Activated CD8-positive, alpha-beta T cell treated with anti-CD3 and anti-CD28 coated beads, Interleukin-2, amount 10 ng/mL, durations not matched to agents 7 days and 5 days (primary cell): ENCODE data around the gene AKR1E2. TPM values are rescaled to one million over a fixed set of nuclear protein-coding genes. Genes with fewer than 3 reads are reported as not detected.

Source experiments
- ATAC-seq: fragments of 150-1000 bp; cut with Tn5 transposase; one replicate; pipeline ENCODE4 v1.10.0; 2021; ENCODE audit warnings: moderate library complexity
- CTCF ChIA-PET: fragments of 350-600 bp; sonication (Branson Sonifier 250); formaldehyde crosslinking; loops from one replicate; lab custom pipeline; 2021; ENCODE audit warnings: antibody characterized with exemption; lab: Charles Lee
- POLR2A ChIA-PET: fragments of 350-600 bp; sonication (Branson Sonifier 250); formaldehyde crosslinking; loops from one replicate; lab custom pipeline; 2021; ENCODE audit warnings: antibody characterized with exemption; lab: Charles Lee
- DNase-seq: peaks from one replicate; pipeline ENCODE4 v3.0.0-alpha.2; 2020
- H3K27ac Mint-ChIP-seq: one replicate; pipeline ENCODE4 v1.8.0; 2021; ENCODE audit warnings: mild to moderate bottlenecking, mixed read lengths
- H3K27me3 Mint-ChIP-seq: one replicate; pipeline ENCODE4 v1.8.0; 2021; ENCODE audit warnings: low read depth, mixed read lengths
- H3K36me3 Mint-ChIP-seq: one replicate; pipeline ENCODE4 v1.8.0; 2021; ENCODE audit warnings: low read depth, mixed read lengths
- H3K4me1 Mint-ChIP-seq: one replicate; pipeline ENCODE4 v1.8.0; 2021; ENCODE audit warnings: low read depth, mixed read lengths
- H3K4me3 Mint-ChIP-seq: one replicate; pipeline ENCODE4 v1.8.0; 2021; ENCODE audit warnings: mild to moderate bottlenecking, mixed read lengths
- H3K9me3 Mint-ChIP-seq: one replicate; pipeline ENCODE4 v1.8.0; 2022; ENCODE audit warnings: mixed read lengths; ENCODE audit not compliant: insufficient read depth
- total RNA-seq, 2 experiments: library from RNA; stranded (reverse); gene quantifications; one replicate each; pipeline ENCODE4 v1.2.3, GENCODE V29; 2021

AKR1E2 gene
- total RNA-seq, 2 experiments from 2014 or later: 6.5 to 8.9 TPM

- H3K27me3 Mint-ChIP-seq: no peaks in the 10 kb centered on the region
- ChIA-PET POLR2A (no interaction called here), CTCF (no interaction called here)
- H3K4me1 Mint-ChIP-seq: peaks cover 6% of the 10 kb centered on the region
- H3K4me3 Mint-ChIP-seq: no peak overlapping the region
- no peak overlapping the region for H3K27ac Mint-ChIP-seq
- ATAC-seq (no peak), DNase-seq (no peak)
- H3K9me3 Mint-ChIP-seq: no peaks in the 10 kb centered on the region
- no peaks in the 10 kb centered on the region for H3K36me3 Mint-ChIP-seq
Measured at GRCh38 chr10:4845766-4846165, 19.8 kb downstream of the AKR1E2 start.

GRCh38 chr10:4846775-4847174 lies 20.8 kb downstream of the AKR1E2 start:
- H3K4me1 Mint-ChIP-seq: peaks cover 6% of the 10 kb centered on the region
- H3K27ac Mint-ChIP-seq: no peak overlapping the region
- no peak overlapping the region for H3K4me3 Mint-ChIP-seq
- DNase-seq: no peak
- ATAC-seq: no peak
- H3K36me3 Mint-ChIP-seq: no peaks in the 10 kb centered on the region
- no peaks in the 10 kb centered on the region for H3K9me3 Mint-ChIP-seq
- ChIA-PET CTCF (interaction anchor here (1.2 to 4.3 kb wide), 2 partner anchors 9 to 22 kb away, joined by 3 to 61 read pairs; no protein-coding TSS in a partner anchor), POLR2A (no interaction called here)
- no peaks in the 10 kb centered on the region for H3K27me3 Mint-ChIP-seq

- Mint-ChIP-seq H3K9me3 (no peaks in the 10 kb centered on the region), H3K36me3 (no peaks in the 10 kb centered on the region), H3K4me1 (peaks cover 6% of the 10 kb centered on the region), H3K27ac (no peak overlapping the region), H3K4me3 (no peak overlapping the region), H3K27me3 (no peaks in the 10 kb centered on the region)
- POLR2A ChIA-PET: no interaction called here
- no peak for DNase-seq
- ATAC-seq: no peak
- CTCF ChIA-PET: interaction anchor here (1.2 to 5.6 kb wide), 6 partner anchors 10 to 587 kb away, joined by 3 to 82 read pairs (median 31); no protein-coding TSS in a partner anchor
Measured at GRCh38 chr10:4847561-4848355, 21.8 kb downstream of the AKR1E2 start.

- POLR2A ChIA-PET: no interaction called here
- DNase-seq (no peak), ATAC-seq (no peak)
- no peak overlapping the region for H3K4me3 Mint-ChIP-seq
- H3K9me3 Mint-ChIP-seq: no peaks in the 10 kb centered on the region
- H3K27me3 Mint-ChIP-seq: no peaks in the 10 kb centered on the region
- peaks cover 6% of the 10 kb centered on the region for H3K4me1 Mint-ChIP-seq
- H3K27ac Mint-ChIP-seq: no peak overlapping the region
- CTCF ChIA-PET: interaction anchor here (1.1 to 5.6 kb wide), 15 partner anchors 11 to 774 kb away, joined by 3 to 82 read pairs (median 17); partner anchors contain the start of gene AKR1C3
- no peaks in the 10 kb centered on the region for H3K36me3 Mint-ChIP-seq
Measured at GRCh38 chr10:4848356-4849041, 22.5 kb downstream of the AKR1E2 start.

- ATAC-seq: no peak
- no peaks in the 10 kb centered on the region for H3K36me3 Mint-ChIP-seq
- peaks cover 6% of the 10 kb centered on the region for H3K4me1 Mint-ChIP-seq
- ChIA-PET POLR2A (no interaction called here), CTCF (interaction anchor here (0.6 to 5.6 kb wide), 45 partner anchors 11 to 774 kb away, joined by 3 to 82 read pairs (median 5); partner anchors contain the start of genes AKR1C3 and NET1)
- H3K9me3 Mint-ChIP-seq: no peaks in the 10 kb centered on the region
- no peak overlapping the region for H3K4me3 Mint-ChIP-seq
- DNase-seq: no peak
- H3K27ac Mint-ChIP-seq: no peak overlapping the region
- H3K27me3 Mint-ChIP-seq: no peaks in the 10 kb centered on the region
Measured at GRCh38 chr10:4849042-4849402, 23.0 kb downstream of the AKR1E2 start.

- H3K4me1 Mint-ChIP-seq: peaks cover 6% of the 10 kb centered on the region
- no peaks in the 10 kb centered on the region for H3K36me3 Mint-ChIP-seq
- ATAC-seq (peak; percentile 93), DNase-seq (peak; percentile 91)
- no peaks in the 10 kb centered on the region for H3K27me3 Mint-ChIP-seq
- H3K27ac Mint-ChIP-seq: no peak overlapping the region
- no peak overlapping the region for H3K4me3 Mint-ChIP-seq
- CTCF ChIA-PET: interaction anchor here (0.6 to 5.6 kb wide), 53 partner anchors 11 to 777 kb away, joined by 3 to 82 read pairs (median 5); partner anchors contain the start of genes AKR1C3 and NET1
- no peaks in the 10 kb centered on the region for H3K9me3 Mint-ChIP-seq
- POLR2A ChIA-PET: interaction anchor here (0.6 kb wide), 1 partner anchor 534 kb away, joined by 4 read pairs; no protein-coding TSS in a partner anchor
Measured at GRCh38 chr10:4849555-4850242, 23.7 kb downstream of the AKR1E2 start.

- ATAC-seq: no peak
- H3K27ac Mint-ChIP-seq: no peak overlapping the region
- no peaks in the 10 kb centered on the region for H3K9me3 Mint-ChIP-seq
- H3K4me3 Mint-ChIP-seq: no peak overlapping the region
- no peaks in the 10 kb centered on the region for H3K27me3 Mint-ChIP-seq
- peaks cover 6% of the 10 kb centered on the region for H3K4me1 Mint-ChIP-seq
- ChIA-PET CTCF (interaction anchor here (0.8 to 5.6 kb wide), 41 partner anchors 10 to 772 kb away, joined by 3 to 82 read pairs (median 5); partner anchors contain the start of gene NET1), POLR2A (no interaction called here)
- no peaks in the 10 kb centered on the region for H3K36me3 Mint-ChIP-seq
- no peak for DNase-seq
Measured at GRCh38 chr10:4850397-4850796, 24.4 kb downstream of the AKR1E2 start.

GRCh38 chr10:4851176-4851575 lies 25.2 kb downstream of the AKR1E2 start:
- H3K9me3 Mint-ChIP-seq: no peaks in the 10 kb centered on the region
- no peak overlapping the region for H3K4me3 Mint-ChIP-seq
- ChIA-PET CTCF (interaction anchor here (1.0 to 5.6 kb wide), 8 partner anchors 9 to 771 kb away, joined by 3 to 47 read pairs (median 13); partner anchors contain the start of gene AKR1E2), POLR2A (no interaction called here)
- no peak overlapping the region for H3K27ac Mint-ChIP-seq
- no peaks in the 10 kb centered on the region for H3K27me3 Mint-ChIP-seq
- peaks cover 6% of the 10 kb centered on the region for H3K4me1 Mint-ChIP-seq
- no peak for DNase-seq
- ATAC-seq: no peak
- no peaks in the 10 kb centered on the region for H3K36me3 Mint-ChIP-seq

- H3K9me3 Mint-ChIP-seq: no peaks in the 10 kb centered on the region
- H3K4me3 Mint-ChIP-seq: no peak overlapping the region
- H3K4me1 Mint-ChIP-seq: peaks cover 6% of the 10 kb centered on the region
- CTCF ChIA-PET: interaction anchor here (0.8 to 5.6 kb wide), 8 partner anchors 8 to 771 kb away, joined by 3 to 47 read pairs (median 3); partner anchors contain the start of gene AKR1E2
- H3K27ac Mint-ChIP-seq: no peak overlapping the region
- DNase-seq (no peak), ATAC-seq (no peak)
- POLR2A ChIA-PET: no interaction called here
- no peaks in the 10 kb centered on the region for H3K36me3 Mint-ChIP-seq
- peaks cover 1% of the 10 kb centered on the region for H3K27me3 Mint-ChIP-seq
Measured at GRCh38 chr10:4851846-4852245, 25.8 kb downstream of the AKR1E2 start.

- POLR2A ChIA-PET: no interaction called here
- Mint-ChIP-seq H3K4me3 (no peak overlapping the region), H3K27me3 (peaks cover 7% of the 10 kb centered on the region), H3K4me1 (no peaks in the 10 kb centered on the region), H3K27ac (no peak overlapping the region), H3K36me3 (no peaks in the 10 kb centered on the region), H3K9me3 (no peaks in the 10 kb centered on the region)
- CTCF ChIA-PET: interaction anchor here (3.7 kb wide), 1 partner anchor 16 kb away, joined by 21 read pairs; no protein-coding TSS in a partner anchor
- ATAC-seq: no peak
- DNase-seq: no peak
Measured at GRCh38 chr10:4865945-4866661, 40.1 kb downstream of the AKR1E2 start.

GRCh38 chr10:4867109-4867519 lies 41.1 kb downstream of the AKR1E2 start:
- no peak for ATAC-seq
- H3K4me1 Mint-ChIP-seq: no peaks in the 10 kb centered on the region
- POLR2A ChIA-PET: no interaction called here
- H3K27me3 Mint-ChIP-seq: peaks cover 7% of the 10 kb centered on the region
- DNase-seq: no peak
- no peaks in the 10 kb centered on the region for H3K9me3 Mint-ChIP-seq
- CTCF ChIA-PET: interaction anchor here (3.7 kb wide), 1 partner anchor 17 kb away, joined by 21 read pairs; no protein-coding TSS in a partner anchor
- H3K27ac Mint-ChIP-seq: no peak overlapping the region
- H3K36me3 Mint-ChIP-seq: no peaks in the 10 kb centered on the region
- no peak overlapping the region for H3K4me3 Mint-ChIP-seq
